GM12875 (cell line): ENCODE measurements around the gene NFIC.
A peak's percentile ranks its signal among the peaks of the same experiment; 100 is the strongest.

Experiments used
- H3K4me3 ChIP-seq: one replicate; pipeline ENCODE4 v1.5.1; 2011; ENCODE audit warnings: low read depth, low read length, control low read depth
- CTCF ChIP-seq: IDR thresholded peaks from 2 replicates; pipeline ENCODE4 v1.5.1; 2011; ENCODE audit warnings: low read depth, mild to moderate bottlenecking, control low read depth, inconsistent platforms, low read length, moderate library complexity, borderline replicate concordance; ENCODE audit not compliant: insufficient read depth

NFIC gene

GRCh38 chr19:3365836-3366752 is at the start of gene NFIC:
Gene NFIC, plus strand, starts transcription at chr19:3366583. Its CDS starts 54 bp downstream, at chr19:3366637.
- no peak for TF ChIP-seq CTCF
- H3K4me3 ChIP-seq = peak within 1 kb of the TSS; percentile 78

- TF ChIP-seq CTCF = no peak
- no peak overlapping the region for H3K4me3 ChIP-seq
Observed at GRCh38 chr19:3316659-3317207, 49.6 kb upstream of the NFIC start.

GRCh38 chr19:3319643-3320353 is 46.6 kb upstream of the NFIC start:
- no peak for TF ChIP-seq CTCF
- no peak overlapping the region for H3K4me3 ChIP-seq

- no peak for TF ChIP-seq CTCF
- H3K4me3 ChIP-seq = no peak overlapping the region
Observed at GRCh38 chr19:3320354-3320670, 46.1 kb upstream of the NFIC start.

- no peak for TF ChIP-seq CTCF
- H3K4me3 ChIP-seq = no peak overlapping the region
Observed at GRCh38 chr19:3320853-3321252, 45.5 kb upstream of the NFIC start.

GRCh38 chr19:3321696-3322095 is 44.7 kb upstream of the NFIC start:
- no peak for TF ChIP-seq CTCF
- no peak overlapping the region for H3K4me3 ChIP-seq
